Hippocampal formation (tissue), 2 donors: ENCODE results near the gene KIRREL3.

ENCODE experiments used
- DNase-seq, 2 donors: peaks; one replicate each; lab custom pipeline; 2025; lab: John Stamatoyannopoulos, UW

The KIRREL3 gene

DNA sequence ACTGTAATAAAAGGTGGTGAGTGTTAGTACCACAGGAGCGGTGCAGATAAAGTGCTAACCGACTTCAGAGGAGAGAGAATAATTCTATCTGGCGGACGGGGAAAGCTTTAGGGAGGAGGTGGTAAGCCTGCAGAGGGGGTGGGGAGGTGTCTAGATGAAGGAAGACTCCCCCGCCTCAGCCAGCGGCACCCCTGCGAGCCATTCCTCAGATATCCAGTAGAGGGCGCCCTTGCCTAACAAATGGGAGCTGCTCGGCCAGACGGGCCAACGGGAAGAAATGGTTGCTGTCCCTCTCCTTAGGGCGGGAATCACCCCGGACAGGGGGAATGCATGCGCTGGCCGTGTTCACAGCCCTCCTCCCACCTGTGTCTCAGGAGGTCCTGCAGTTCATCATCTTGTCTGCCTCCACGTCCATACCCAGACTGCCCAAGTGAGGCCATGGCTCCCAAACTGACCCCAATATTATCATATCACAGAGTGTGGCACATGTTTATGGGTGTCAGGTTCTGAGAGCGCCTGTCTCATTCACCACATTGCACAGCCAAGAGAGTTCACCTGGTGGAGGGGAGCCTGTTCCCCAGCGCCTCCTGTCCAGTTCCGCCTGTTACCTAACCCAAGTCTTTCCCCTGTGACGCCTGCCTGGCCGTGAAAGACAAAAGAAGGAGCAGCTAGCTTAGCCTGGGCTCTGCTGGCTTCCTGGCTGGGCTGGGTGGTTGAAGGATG is 559.6 kb downstream of the KIRREL3 start:
- DNase-seq = peak; percentile 71 to 72

DNA sequence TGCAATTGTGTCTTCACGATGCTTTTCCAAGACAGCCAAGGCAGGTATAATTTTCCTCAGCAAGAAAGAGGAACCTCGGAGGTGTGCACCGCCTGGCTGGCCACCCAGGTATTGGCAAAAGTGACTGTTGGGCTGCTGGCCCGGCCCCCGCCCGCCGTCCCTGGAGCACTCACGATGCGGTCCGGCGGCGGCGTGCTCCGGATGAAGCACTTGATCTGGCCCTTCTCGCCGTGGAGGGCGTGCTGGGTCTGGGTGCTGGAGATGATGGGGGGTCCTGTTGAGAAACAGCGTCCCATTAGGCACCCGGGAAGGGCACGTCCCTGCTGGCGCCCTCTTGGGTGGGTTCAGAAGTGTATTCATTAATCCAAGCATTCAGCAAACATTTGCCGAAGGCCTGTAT is 560.3 kb downstream of the KIRREL3 start:
- no peak for DNase-seq

DNA sequence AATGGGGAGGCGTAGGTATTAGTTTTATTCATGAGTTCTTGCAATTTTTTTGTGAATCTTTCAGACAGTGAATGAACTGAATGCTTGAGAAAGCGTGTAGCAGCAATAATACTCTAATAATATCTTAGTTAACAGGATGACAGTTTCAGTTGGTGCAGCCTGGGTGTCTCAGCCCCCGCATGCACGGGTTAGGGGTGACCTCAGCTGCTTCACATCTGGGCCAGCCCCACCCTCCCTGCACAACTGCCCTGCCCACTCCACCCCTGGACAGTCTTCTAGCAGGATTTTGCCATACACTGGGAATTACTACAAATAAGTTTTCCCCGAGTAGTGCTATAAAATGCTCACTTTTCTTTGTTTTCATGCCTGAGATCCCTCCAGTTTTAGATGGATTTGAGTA is 561.9 kb downstream of the KIRREL3 start:
- DNase-seq = no peak

DNA sequence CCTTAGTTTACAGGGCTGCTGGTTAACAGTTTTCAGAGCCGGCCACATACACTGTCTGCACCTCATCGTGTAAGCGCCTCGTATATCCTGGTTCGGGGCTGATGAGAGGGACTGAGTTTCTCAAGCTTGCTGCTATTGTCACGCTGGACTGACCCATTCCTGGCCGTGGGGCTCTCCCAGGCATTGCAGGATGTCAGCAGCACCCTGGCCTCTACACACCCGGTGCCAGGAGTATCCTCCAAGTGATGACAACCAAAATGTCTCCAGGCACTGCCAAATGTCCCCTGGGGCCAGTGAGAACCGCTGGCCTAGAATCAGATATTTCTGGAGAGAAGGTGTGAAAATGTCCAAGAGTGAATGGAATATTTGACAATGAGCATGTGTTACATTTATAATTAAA is 562.3 kb downstream of the KIRREL3 start:
- no peak for DNase-seq

DNA sequence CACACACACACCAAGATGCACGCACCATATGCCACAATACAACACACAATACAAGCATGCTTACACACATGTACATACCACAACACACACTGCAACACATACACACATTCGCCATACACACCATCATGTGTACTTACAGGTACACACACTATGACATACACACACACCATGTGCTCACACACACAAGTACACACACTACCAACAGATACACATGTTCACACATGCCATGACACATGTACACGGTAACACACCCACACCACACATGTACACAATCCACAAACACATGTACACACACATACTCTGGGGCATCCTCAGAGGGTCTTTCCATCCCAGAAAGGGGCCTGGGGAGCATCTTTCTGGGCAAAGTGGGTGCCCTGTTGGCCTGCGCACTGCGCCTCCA is 562.8 kb downstream of the KIRREL3 start:
- DNase-seq = no peak

DNA sequence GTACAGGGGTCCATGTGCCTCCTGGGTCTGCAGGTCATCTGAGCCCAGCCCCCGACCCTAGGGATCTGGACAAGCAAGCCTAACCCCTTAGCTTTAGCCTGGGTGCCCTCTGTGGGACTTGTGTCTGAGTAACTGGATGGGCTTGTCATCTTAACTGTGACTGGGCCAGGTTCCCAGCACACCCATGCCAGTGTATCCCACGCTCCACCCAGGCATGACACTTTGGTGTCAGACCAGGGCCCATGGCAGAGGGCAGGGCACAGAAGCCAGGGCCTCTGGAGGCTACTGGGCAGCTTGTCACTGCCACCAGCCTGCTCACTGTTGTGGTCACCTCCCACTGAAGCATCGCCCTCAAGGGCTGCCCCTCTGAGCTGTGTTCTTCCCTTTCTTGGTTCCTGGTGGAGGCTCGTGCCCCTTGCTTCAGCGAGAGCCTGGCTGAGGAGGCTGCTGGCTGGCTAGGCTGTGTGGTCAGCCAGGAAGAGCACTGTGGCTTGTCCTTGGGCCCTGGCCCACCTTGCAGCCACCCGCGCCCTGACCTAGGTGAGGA is 564.3 kb downstream of the KIRREL3 start:
- DNase-seq = no peak

DNA sequence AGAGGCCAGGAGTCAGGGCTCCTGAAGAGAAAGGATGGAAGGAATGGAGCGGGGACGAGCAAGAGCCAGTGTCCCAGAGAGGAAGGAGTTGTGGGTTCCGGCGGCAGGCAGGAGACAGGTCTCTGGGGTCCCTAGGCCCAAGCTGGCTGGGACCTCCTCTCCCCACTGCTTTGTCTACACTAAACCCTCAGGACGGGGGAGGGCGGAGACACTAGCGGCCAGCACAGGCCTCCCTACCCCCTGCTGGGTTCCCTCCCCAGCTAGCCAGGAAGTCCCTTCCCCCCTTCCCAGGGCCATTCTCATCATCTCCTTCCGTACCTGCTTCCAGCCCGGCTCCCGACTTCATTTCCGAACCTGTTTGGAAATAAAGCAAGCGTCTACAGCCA is 565.6 kb downstream of the KIRREL3 start:
- DNase-seq = no peak

DNA sequence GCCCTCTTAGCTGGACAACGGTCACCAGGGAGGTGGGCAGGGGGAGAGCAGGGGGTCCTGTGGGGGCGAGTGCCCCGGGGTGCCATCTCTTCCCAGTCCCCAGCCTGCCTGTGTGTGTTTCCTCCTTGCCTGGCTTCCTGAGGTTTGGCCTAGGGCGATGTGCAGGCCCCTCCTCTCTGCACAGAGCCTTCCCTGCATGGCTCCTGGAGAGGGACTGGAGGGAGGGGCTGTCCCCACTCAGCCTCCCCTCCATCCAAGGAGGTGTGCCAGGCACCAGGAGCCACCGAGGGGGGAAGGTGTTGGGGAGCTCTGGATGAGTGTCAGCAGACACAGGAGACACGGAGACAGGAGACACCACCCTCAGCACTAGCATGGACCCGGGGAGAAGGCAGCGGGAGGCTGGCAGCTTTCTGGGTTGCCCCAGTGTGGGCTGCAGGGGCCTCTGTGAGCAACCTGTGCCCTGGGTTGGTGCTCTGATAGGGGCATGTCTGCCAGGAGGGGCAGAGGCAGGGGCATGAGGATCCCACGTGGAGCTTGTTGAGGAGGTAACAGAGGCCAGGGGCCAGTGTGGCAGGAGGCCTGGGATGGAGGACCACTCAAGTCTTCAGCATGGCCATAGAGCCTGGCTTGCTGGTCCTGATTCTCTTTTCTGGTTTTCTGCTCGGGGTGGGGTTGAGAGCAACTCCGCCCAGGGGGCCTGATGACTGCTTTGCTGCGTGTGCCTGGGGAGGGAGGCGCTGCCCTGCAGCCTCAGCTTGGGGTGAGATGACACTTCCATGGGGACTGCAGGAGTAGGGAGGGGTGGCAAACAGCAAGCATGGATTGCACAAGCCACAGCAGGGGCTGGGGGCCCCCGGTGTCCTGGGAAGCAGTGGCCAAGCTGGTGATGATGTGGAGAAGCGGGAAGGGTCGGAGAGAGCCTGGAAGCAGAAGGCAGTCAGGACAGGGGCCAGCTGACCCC is 566.3 kb downstream of the KIRREL3 start:
- DNase-seq = no peak

DNA sequence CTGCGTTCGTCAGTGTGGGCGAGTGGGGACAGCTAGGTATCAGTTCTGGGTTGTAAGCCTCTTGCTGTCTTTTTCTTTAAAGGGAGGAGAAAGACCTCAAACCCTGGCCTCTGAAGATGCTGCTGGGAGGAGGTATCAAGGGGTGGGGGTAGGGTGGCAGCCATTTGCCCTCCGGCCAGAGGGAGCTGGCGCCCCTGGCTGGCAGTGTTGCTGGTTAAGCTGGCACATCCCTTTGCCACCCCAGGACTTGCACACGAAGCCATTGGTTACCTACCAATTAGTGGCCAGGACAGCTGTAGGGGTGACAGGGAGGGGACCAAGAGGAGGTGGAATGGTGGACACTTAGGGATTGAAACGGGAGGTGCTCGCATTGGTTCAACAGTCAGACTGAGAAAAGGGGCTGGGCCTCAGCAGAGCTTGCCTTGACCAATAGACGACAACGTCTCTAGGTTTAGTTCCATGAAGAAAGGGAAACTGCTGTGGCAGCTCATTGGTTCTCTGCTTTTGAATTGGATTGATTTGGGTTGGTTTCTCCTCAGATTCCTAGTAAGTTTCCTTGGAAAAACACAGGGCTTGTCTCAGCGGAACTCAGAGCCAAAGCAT is 567.2 kb downstream of the KIRREL3 start:
- no peak for DNase-seq

DNA sequence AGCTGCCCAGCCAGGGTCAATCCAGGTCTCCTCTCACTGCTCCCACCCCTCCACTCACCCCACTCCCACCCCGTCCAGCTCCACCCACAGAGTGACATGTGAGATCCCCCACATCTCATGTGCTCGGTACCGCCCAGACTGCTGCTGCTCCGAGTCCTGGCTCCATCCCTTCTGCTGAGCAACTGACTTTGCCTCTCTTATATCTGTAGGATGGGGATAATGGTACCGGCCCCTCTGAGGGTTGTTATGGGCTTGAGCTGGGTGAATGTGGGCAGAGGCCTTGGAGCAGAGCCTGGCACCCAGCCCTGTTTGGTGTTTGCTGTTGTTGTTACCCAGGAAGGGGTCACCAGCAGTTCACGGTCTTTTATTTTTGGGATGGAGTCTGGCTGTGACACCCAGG is 568.0 kb downstream of the KIRREL3 start:
- no peak for DNase-seq

DNA sequence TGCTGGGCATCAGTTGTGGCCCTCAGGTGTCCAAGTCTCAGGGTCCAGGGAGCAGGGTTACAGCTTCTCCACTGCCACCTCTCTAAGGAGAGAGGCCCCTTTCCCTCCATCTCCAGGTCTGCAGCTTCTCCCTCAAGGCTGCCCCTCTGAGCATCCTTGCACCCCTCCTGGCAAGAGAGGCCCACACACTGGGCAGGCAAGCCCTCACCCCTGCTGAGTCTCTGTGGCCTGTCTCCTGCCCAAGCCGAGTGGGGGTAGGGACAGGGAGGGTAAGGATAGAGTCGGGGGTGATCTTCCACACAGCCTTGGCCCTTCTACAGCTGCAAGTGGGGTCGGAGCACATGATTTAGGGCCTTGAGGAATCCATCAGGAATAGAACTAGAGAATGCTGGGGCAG is 568.5 kb downstream of the KIRREL3 start:
- no peak for DNase-seq

DNA sequence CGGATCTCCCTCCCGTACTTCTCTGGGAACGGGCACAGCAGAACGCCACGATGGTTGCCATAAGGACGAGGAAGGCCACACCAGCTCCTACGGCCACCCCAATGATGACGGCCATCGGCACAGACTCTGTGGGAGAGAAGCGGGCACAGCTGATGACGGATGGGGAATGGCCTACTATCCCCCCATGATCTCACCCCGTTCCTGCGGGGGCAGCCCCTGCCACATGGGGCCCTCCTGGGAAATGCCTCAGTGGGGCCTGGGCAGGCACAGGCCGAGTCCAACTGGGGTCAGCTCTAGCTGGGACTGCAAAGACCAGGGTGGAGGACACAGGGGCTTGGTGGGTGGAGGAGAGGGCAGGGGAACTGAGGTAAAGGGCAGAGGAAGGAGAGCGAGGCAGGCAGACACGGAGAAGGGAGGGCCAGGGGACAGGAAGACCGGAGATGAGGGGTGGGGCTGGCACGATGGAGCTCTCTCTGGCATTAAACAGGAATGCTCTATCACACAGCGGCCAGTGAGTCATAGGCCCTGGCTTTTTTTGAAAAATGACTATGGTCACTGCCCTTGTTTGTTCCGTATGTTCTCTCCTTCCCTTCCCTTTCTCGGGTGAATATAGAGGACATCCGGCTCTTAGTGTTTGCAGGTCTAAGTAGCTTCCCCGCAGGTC is 569.0 kb downstream of the KIRREL3 start:
- no peak for DNase-seq

DNA sequence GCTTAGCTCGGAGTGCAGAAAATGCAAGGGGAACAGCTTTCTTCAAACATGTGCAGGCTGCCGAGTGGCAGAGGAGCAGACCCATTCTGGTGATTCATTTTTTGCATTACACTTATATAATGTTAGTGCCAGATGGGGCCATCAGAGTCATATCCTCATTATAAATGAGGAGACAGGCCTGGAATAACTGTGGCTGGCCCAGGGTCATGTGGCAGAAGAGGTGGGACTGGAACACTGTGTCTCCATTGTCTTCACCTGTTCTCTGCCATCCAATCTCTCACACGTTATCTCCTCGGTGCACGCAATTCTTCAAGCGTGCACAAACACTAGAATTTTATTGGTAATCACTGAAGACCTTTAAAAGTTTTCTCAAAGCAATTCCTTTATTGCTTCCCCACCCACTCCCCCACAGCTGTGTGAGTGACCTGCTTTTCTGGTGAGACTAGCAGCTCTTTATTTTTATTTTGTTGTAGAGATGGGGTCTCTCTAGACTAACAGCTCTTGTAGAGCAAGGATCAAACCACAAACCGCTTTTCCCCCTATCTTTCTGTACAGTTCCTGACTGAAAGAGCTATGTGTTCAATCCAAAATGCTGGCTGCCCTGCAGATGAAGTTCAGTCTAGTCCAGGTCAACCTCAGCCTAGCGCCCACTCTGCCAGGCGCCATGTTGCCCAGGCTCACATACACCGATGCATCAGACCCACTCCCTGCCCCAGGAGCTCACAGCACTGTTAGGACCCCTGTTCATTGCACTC is 569.8 kb downstream of the KIRREL3 start:
- no peak for DNase-seq

DNA sequence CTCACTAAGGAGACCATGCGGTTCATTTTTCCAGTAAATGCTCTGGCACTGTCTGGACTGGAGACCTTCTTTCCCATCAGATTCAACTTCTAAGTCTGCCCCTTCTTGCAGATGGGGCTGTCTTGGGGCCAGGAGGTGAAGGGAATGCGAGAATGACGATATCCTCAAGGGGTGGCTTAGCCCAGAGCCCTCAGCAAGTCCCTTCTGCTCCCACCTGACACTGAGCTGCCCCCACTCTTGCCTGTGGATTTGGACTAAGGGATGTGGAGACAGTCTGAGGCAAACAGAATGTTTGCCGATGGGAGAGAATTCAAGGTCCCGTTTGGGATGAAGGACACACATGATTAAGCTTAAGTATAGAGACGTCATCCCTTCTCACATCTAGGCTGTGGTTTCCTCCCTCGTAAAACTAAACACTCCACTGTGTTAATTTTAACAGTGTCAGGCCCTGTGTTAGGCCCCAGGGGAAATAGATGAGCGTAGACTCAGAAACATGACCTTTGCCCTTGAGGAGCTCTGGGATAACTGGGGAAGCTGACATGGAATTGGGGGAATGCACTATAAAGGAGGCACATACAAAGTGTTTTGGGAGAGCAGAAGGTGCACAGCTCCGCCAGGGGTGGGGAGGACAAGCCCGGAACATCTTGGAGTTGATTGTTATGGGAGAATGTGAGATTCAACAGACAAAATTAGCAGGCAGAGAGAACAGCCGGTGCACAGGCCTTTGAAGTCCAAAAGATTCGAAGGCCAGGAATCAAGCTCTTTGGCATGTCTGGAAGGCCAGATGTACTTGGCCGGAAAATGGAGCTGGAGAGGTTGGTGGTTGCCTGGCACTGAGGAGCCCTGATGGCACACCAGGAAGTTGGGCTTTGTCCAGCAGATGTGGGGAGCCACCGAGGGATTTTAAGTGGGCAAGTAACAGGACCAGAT is 573.5 kb downstream of the KIRREL3 start:
- DNase-seq = no peak

DNA sequence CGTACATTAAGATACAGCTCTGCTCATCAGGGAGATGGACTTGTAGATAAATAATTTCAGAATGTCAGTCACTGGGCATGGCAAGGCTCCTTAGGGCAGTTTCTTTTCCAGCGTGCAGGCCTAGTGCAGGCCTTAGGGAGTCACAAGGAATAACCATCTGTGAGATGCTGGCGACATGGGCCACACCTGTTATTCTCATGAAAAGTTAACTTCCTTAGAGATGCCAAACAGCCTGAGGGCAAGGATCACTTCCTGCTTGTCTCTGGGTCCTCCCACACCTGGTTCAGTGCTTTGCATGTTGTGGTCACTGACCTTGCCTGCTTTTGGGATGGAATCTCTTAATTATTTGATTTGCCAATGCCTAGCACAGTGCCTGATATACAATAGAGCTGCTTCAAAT is 574.5 kb downstream of the KIRREL3 start:
- no peak for DNase-seq

DNA sequence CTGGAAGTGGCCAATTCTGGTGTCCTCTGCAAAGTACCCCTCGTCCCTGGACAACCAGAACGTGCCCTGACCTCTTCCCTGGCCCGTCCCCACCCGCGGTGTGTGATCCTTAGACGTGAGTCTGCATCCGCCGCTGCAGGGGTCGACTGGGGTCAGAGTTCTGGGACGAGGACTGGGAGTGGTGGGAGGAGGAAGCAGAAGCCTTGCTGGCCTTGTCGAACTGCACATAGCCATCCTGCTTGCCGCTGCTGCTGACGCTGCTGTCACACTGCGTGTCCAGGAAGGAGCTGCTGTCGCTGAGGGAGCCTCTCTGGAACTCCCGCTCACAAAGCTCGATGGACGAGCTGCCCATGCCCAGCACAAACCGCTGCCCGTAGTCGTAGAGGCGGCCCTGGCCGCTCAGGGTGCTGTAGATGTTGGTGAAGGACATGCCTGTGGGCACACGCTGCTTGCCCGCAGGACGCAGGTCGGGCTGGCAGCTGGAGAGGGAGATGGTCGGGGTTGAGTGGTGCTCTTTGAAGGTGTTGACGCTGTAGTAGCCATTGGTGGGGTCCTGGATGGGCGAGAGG is 576.0 kb downstream of the KIRREL3 start:
- no peak for DNase-seq

DNA sequence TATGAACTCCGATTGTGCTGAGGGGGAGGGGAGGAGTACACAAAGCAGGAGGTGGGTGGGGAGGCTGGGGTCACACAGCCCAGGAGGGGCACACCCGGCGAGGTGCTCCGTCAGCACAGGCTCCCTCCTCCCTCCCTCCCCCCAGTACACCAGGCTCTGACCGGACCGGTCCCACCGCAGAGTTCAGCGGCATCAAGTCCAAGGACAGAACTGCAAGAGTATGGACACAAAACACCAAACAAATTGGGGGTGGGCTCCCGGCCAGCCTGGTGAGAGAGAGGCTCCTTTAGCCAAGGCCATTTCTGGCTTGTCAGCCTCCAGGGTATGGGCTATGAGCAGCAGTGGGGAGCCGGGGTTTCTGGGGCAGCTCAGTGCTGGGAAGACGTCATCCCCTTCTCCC is 576.8 kb downstream of the KIRREL3 start:
- DNase-seq = no peak

DNA sequence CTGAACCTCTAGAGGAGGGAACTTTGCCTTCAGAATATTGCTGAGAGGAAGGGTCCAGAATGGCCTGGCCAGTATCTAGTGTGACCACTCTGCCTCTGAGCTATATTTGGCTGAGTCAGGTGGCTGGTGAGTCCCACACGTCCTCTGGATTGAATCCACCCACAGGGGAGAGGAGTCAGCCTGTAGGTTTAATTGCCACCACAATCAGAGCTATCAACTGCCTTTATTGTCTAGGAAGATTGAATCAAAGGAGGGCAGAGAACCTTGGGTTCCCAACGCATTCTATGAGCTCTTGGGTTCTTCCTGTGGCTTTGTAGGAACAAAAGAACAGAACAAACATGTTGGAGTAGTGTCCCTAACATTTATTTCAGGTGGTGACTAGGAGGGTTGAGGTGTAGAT is 577.4 kb downstream of the KIRREL3 start:
- DNase-seq = no peak

DNA sequence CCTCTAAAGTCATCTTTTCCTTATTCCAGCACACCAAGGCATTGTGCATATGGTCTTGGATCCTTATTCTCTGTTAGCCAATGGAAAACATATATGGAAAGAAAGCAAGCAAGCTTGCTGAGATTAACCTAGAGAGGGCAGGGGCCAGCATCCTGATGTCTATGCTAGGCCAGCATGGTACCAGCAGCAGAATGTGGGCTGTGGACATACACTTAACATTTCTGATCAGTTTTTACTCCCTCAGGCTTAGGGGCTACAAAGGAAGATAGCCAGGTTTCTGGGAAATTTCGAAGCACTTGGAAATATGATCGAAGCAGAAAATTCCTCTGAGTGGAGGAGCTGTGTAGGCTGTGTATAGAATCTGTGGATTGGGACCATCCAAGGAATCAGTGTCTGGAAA is 578.1 kb downstream of the KIRREL3 start:
- DNase-seq = no peak

DNA sequence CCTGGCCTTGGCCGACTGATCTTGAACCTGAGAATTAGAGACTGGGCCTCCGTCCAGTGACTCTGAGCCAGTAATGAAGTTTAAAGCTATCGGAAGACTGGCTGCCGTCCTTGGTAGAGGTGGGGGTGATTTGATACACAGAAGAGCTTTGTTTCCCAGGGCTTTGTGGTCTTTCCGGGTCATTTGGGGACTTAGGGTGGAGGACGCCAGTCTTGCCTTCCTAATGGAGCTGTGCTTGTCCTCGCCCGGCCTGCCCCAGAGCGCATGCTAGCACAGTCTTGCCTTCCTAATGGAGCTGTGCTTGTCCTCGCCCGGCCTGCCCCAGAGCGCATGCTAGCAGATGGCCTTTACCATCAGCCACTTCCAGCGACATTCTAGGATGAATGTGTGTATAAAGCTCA is 579.3 kb downstream of the KIRREL3 start:
- DNase-seq = no peak
